T-cell (primary cell): ENCODE results near the gene RPS6KA2. TPM values are rescaled to one million over a fixed set of nuclear protein-coding genes. Genes with fewer than 3 reads are reported as not detected.

Source experiments
- ATAC-seq, 4 experiments: fragments of 200-7000 bp in 3 of 4; fragments of 150-1000 bp in 1 of 4; cut with Tn5 transposase; replicated peaks in 1 of 4; 1 replicate in 3 of 4; 2 replicates in 1 of 4; pipeline ENCODE4 v1.10.0; 2021; ENCODE audit warnings: moderate library complexity in 3 of 4, mild to moderate bottlenecking in 2 of 4, moderate number of reproducible peaks in 1 of 4
- CTCF ChIA-PET, 2 donors: fragments of 300-600 bp; sonication (Branson Sonifier 250); formaldehyde crosslinking; loops; one replicate each; lab custom pipeline; 2022; ENCODE audit warnings: antibody characterized with exemption in 2 of 2; lab: Charles Lee
- POLR2A ChIA-PET, 2 donors: fragments of 300-600 bp; sonication (Branson Sonifier 250); formaldehyde crosslinking; loops; one replicate each; lab custom pipeline; 2022; ENCODE audit warnings: antibody characterized with exemption in 2 of 2; lab: Charles Lee
- DNase-seq, 35 experiments: peaks; one replicate each; pipeline versions ENCODE4 v3.0.0 to v3.0.0-alpha.2; 2013 to 2023
- H3K27ac ChIP-seq: one replicate; pipeline ENCODE4 v1.5.1; 2013; ENCODE audit warnings: low read length
- H3K27me3 ChIP-seq, 2 experiments: replicated peaks in 1 of 2; 1 replicate in 1 of 2; 2 replicates in 1 of 2; pipeline versions ENCODE4 v1.6.1 to v1.7.0; 2013; ENCODE audit warnings: low read length in 1 of 2, mixed read lengths in 1 of 2; ENCODE audit not compliant: control insufficient read depth in 2 of 2, insufficient read depth in 2 of 2; ENCODE audit errors: extremely low read depth in 1 of 2
- H3K36me3 ChIP-seq, 2 donors: 1 replicate in 1 of 2; 2 replicates in 1 of 2; pipeline versions ENCODE4 v1.6.1 to v1.7.0; 2013; ENCODE audit warnings: low read length in 1 of 2; ENCODE audit not compliant: control insufficient read depth in 2 of 2, insufficient read depth in 1 of 2; ENCODE audit errors: extremely low read depth in 1 of 2
- H3K4me1 ChIP-seq, 2 experiments: 1 replicate in 1 of 2; 2 replicates in 1 of 2; pipeline versions ENCODE4 v1.6.1 to v1.7.0; 2013; ENCODE audit warnings: low read length in 2 of 2, mixed read lengths in 1 of 2; ENCODE audit not compliant: insufficient read depth in 2 of 2, control insufficient read depth in 1 of 2; ENCODE audit errors: extremely low read depth in 1 of 2
- H3K4me3 ChIP-seq, 2 donors: 1 replicate in 1 of 2; 2 replicates in 1 of 2; pipeline versions ENCODE4 v1.5.1 to v1.7.0; 2013; ENCODE audit warnings: mild to moderate bottlenecking in 2 of 2, low read length in 1 of 2, moderate library complexity in 1 of 2; ENCODE audit not compliant: control insufficient read depth in 1 of 2; ENCODE audit errors: extremely low read depth in 1 of 2
- H3K9me3 ChIP-seq: 2 replicates; pipeline ENCODE4 v1.7.0; 2013
- H3K27ac Mint-ChIP-seq, 2 donors: one replicate each; pipeline ENCODE4 v1.8.0; 2020 to 2021; ENCODE audit warnings: mild to moderate bottlenecking in 2 of 2, mixed read lengths in 2 of 2
- H3K27me3 Mint-ChIP-seq, 2 donors: one replicate each; pipeline ENCODE4 v1.8.0; 2021 to 2022; ENCODE audit warnings: mixed read lengths in 2 of 2
- H3K36me3 Mint-ChIP-seq: one replicate; pipeline ENCODE4 v1.8.0; 2021; ENCODE audit warnings: mixed read lengths
- H3K4me1 Mint-ChIP-seq, 3 donors: one replicate each; pipeline ENCODE4 v1.8.0; 2020 to 2022; ENCODE audit warnings: mixed read lengths in 3 of 3, mild to moderate bottlenecking in 1 of 3
- H3K4me3 Mint-ChIP-seq, 3 donors: one replicate each; pipeline ENCODE4 v1.8.0; 2020 to 2022; ENCODE audit warnings: mild to moderate bottlenecking in 3 of 3, mixed read lengths in 3 of 3, moderate library complexity in 3 of 3
- H3K9me3 Mint-ChIP-seq, 3 donors: one replicate each; pipeline ENCODE4 v1.8.0; 2020 to 2022; ENCODE audit warnings: mixed read lengths in 3 of 3
- WGBS: methylation state at CpG from one replicate; pipeline ENCODE4 v1.1.5; 2013; ENCODE audit warnings: missing lambda C conversion rate; ENCODE audit not compliant: insufficient coverage; 5-methylcytosine and 5-hydroxymethylcytosine counted together
- total RNA-seq, 35 experiments: library from RNA in 6 of 35; stranded (reverse) in 6 of 35; fragments of 120-200 nt in 1 of 35; gene quantifications; one replicate each; pipeline versions ENCODE4 v1.2.1 to v1.2.4 and lab custom pipeline; 2013 to 2026

The RPS6KA2 gene
- total RNA-seq, 5 donors from 2014 or later (not counting 1 experiment from before 2014, with no cell fraction given), result 4.1 to 21.5 (median 12.4) TPM

GRCh38 chr6:166466178-166467122 lies 160.6 kb downstream of the RPS6KA2 start:
- POLR2A ChIA-PET, result no interaction called here
- 76% methylated on average over 6 of the region's 9 CpGs for WGBS
- H3K4me1 ChIP-seq, result no peaks in the 10 kb centered on the region
- H3K27me3 ChIP-seq, result peaks cover 0 to 9% of the 10 kb centered on the region in 2 experiments
- no peaks in the 10 kb centered on the region for H3K36me3 ChIP-seq
- H3K9me3 Mint-ChIP-seq, result no peaks in the 10 kb centered on the region
- no peak overlapping the region for H3K4me3 ChIP-seq
- no peak for DNase-seq
- H3K9me3 ChIP-seq, result no peaks in the 10 kb centered on the region
- no peaks in the 10 kb centered on the region for H3K36me3 Mint-ChIP-seq
- no peak overlapping the region for H3K27ac ChIP-seq
- no peak for ATAC-seq
- H3K27ac Mint-ChIP-seq, result no peak overlapping the region
- H3K27me3 Mint-ChIP-seq, result no peaks in the 10 kb centered on the region
- H3K4me3 Mint-ChIP-seq, result no peak overlapping the region
- CTCF ChIA-PET, result no interaction called here
- H3K4me1 Mint-ChIP-seq, result peaks cover 0 to 4% (median 0%) of the 10 kb centered on the region in 3 donors

- H3K4me1 ChIP-seq, result no peaks in the 10 kb centered on the region
- CTCF ChIA-PET, result no interaction called here
- ATAC-seq (no peak), DNase-seq (no peak)
- no peaks in the 10 kb centered on the region for H3K36me3 Mint-ChIP-seq
- H3K9me3 Mint-ChIP-seq, result no peaks in the 10 kb centered on the region
- H3K27me3 ChIP-seq, result peaks cover 0 to 9% of the 10 kb centered on the region in 2 experiments
- no peak overlapping the region for H3K27ac Mint-ChIP-seq
- no peak overlapping the region for H3K27ac ChIP-seq
- H3K4me1 Mint-ChIP-seq, result peaks cover 0 to 5% (median 0%) of the 10 kb centered on the region in 3 donors
- WGBS, result 93% methylated on average over 10 of the region's 11 CpGs
- POLR2A ChIA-PET, result no interaction called here
- H3K4me3 Mint-ChIP-seq, result no peak overlapping the region
- no peaks in the 10 kb centered on the region for H3K27me3 Mint-ChIP-seq
- H3K9me3 ChIP-seq, result no peaks in the 10 kb centered on the region
- H3K36me3 ChIP-seq, result no peaks in the 10 kb centered on the region
- no peak overlapping the region for H3K4me3 ChIP-seq
Observed at GRCh38 chr6:166465671-166466087, 161.4 kb downstream of the RPS6KA2 start.

- H3K27me3 ChIP-seq, result peaks cover 0 to 9% of the 10 kb centered on the region in 2 experiments
- no peaks in the 10 kb centered on the region for H3K9me3 Mint-ChIP-seq
- H3K4me1 Mint-ChIP-seq, result peaks cover 0 to 6% (median 0%) of the 10 kb centered on the region in 3 donors
- WGBS, result 33% methylated on average over 2 of the region's 5 CpGs
- no peak overlapping the region for H3K27ac ChIP-seq
- H3K9me3 ChIP-seq, result no peaks in the 10 kb centered on the region
- ATAC-seq (no peak), DNase-seq (no peak)
- H3K27me3 Mint-ChIP-seq, result no peaks in the 10 kb centered on the region
- no peaks in the 10 kb centered on the region for H3K36me3 Mint-ChIP-seq
- H3K4me3 ChIP-seq, result no peak overlapping the region
- ChIA-PET POLR2A (no interaction called here), CTCF (no interaction called here)
- no peaks in the 10 kb centered on the region for H3K4me1 ChIP-seq
- H3K36me3 ChIP-seq, result no peaks in the 10 kb centered on the region
- no peak overlapping the region for H3K27ac Mint-ChIP-seq
- H3K4me3 Mint-ChIP-seq, result no peak overlapping the region
Observed at GRCh38 chr6:166465003-166465399, 162.1 kb downstream of the RPS6KA2 start.

- POLR2A ChIA-PET, result no interaction called here
- Histone ChIP-seq H3K27ac (no peak overlapping the region), H3K27me3 (peaks cover 0 to 3% of the 10 kb centered on the region in 2 experiments), H3K9me3 (no peaks in the 10 kb centered on the region), H3K4me3 (no peak overlapping the region), H3K4me1 (no peaks in the 10 kb centered on the region), H3K36me3 (no peaks in the 10 kb centered on the region)
- H3K9me3 Mint-ChIP-seq, result no peaks in the 10 kb centered on the region
- no peak for DNase-seq
- CTCF ChIA-PET, result no interaction called here
- no peaks in the 10 kb centered on the region for H3K27me3 Mint-ChIP-seq
- H3K27ac Mint-ChIP-seq, result no peak overlapping the region
- H3K4me3 Mint-ChIP-seq, result no peak overlapping the region
- peaks cover 0 to 6% (median 0%) of the 10 kb centered on the region in 3 donors for H3K4me1 Mint-ChIP-seq
- no peak for ATAC-seq
- H3K36me3 Mint-ChIP-seq, result no peaks in the 10 kb centered on the region
- 91% methylated on average over 11 of the region's 22 CpGs for WGBS
Observed at GRCh38 chr6:166464068-166465002, 162.7 kb downstream of the RPS6KA2 start.

GRCh38 chr6:166463359-166464067 lies 163.5 kb downstream of the RPS6KA2 start:
- ATAC-seq (no peak), DNase-seq (no peak)
- Mint-ChIP-seq H3K27me3 (no peaks in the 10 kb centered on the region), H3K4me3 (no peak overlapping the region), H3K27ac (no peak overlapping the region), H3K36me3 (peaks cover 3% of the 10 kb centered on the region), H3K9me3 (no peaks in the 10 kb centered on the region), H3K4me1 (peaks cover 0 to 6% (median 0%) of the 10 kb centered on the region in 3 donors)
- no peak overlapping the region for H3K4me3 ChIP-seq
- no peaks in the 10 kb centered on the region for H3K9me3 ChIP-seq
- POLR2A ChIA-PET, result no interaction called here
- WGBS, result 66% methylated on average over 14 of the region's 23 CpGs
- CTCF ChIA-PET, result no interaction called here
- no peak overlapping the region for H3K27ac ChIP-seq
- no peaks in the 10 kb centered on the region for H3K4me1 ChIP-seq
- H3K36me3 ChIP-seq, result no peaks in the 10 kb centered on the region
- peaks cover 0 to 3% of the 10 kb centered on the region in 2 experiments for H3K27me3 ChIP-seq
